Heart right ventricle (tissue), 16 donors: ENCODE measurements around the gene POTEJ. TPM values are rescaled to one million over a fixed set of nuclear protein-coding genes. Genes with fewer than 3 reads are reported as not detected.
A peak's percentile ranks its signal among the peaks of the same experiment; 100 is the strongest.
"Not testable (repeated sequence)": the region's sequence is repeated elsewhere in the genome, so short reads cannot be mapped to it uniquely, and the experiment has no call there.

Experiments used
- ATAC-seq, 8 donors: fragments of 200-7000 bp; cut with Tn5 transposase; one replicate each; pipeline ENCODE4 v1.9.1; 2020; ENCODE audit warnings: mild to moderate bottlenecking in 8 of 8, moderate library complexity in 8 of 8, moderate number of reproducible peaks in 1 of 8
- DNase-seq, 2 donors: peaks; one replicate each; pipeline ENCODE4 v3.0.0-alpha.2; 2020
- H3K27ac ChIP-seq, 10 donors: fragments of 200-600 bp; sonication (generic) in 2 of 10; one replicate each; pipeline versions ENCODE4 v1.5.0 to v1.8.0; 2020 to 2022; ENCODE audit warnings: mild to moderate bottlenecking in 3 of 10
- H3K27me3 ChIP-seq, 7 donors: fragments of 200-600 bp; one replicate each; pipeline ENCODE4 v1.8.0; 2021 to 2022; ENCODE audit warnings: mild to moderate bottlenecking in 2 of 7
- H3K36me3 ChIP-seq, 9 donors: fragments of 200-600 bp; sonication (generic) in 1 of 9; one replicate each; pipeline versions ENCODE4 v1.5.0 to v1.8.0; 2020 to 2022; ENCODE audit warnings: mild to moderate bottlenecking in 2 of 9
- H3K4me1 ChIP-seq, 9 donors: fragments of 200-600 bp; sonication (generic) in 1 of 9; one replicate each; pipeline versions ENCODE4 v1.5.0 to v1.8.0; 2020 to 2022; ENCODE audit warnings: mild to moderate bottlenecking in 4 of 9
- H3K4me3 ChIP-seq, 10 donors: fragments of 200-600 bp; sonication (generic) in 2 of 10; one replicate each; pipeline versions ENCODE4 v1.5.0 to v1.8.0; 2020 to 2022; ENCODE audit warnings: mild to moderate bottlenecking in 7 of 10, moderate library complexity in 2 of 10
- H3K9me3 ChIP-seq, 11 donors: fragments of 200-600 bp in 10 of 11; sonication (generic) in 2 of 11; one replicate each; pipeline versions ENCODE4 v1.5.0 to v1.8.0; 2013 to 2022; ENCODE audit warnings: mild to moderate bottlenecking in 2 of 11, control low read depth in 1 of 11, moderate library complexity in 1 of 11
- WGBS, 2 donors: extraction: QIAGEN DNeasy Blood & Tissue Kit; methylation state at CpG; one replicate each; pipeline ENCODE4 v1.1.7; 2013; ENCODE audit warnings: inconsistent platforms in 1 of 2; 5-methylcytosine and 5-hydroxymethylcytosine counted together
- intact Hi-C, 10 donors: fragments of 100-400 bp; cut with DNase I; formaldehyde crosslinking; loops; one replicate each; pipeline versions ENCODE4 v1.11.1 to v1.14.2; 2022
- polyA plus RNA-seq, 2 donors: library from polyadenylated mRNA; stranded (reverse); fragments of 200-250 nt; gene quantifications; one replicate each; pipeline ENCODE4 v1.2.3, GENCODE V29; 2013
- total RNA-seq, 10 donors: library from RNA; stranded (reverse); fragmentation: NEBNext Ultra II Directional in 3 of 10; extraction: Animal tissue kit (Norgen Biotek cat#: 25700) in 3 of 10; gene quantifications; one replicate each; pipeline versions ENCODE4 v1.2.1 to v1.2.4, GENCODE V29; 2021 to 2023
- TF ChIP-seq, protein P1 (sequence below), 9 donors: fragments of 200-600 bp; sonication (generic) in 2 of 9; IDR thresholded peaks; one replicate each; pipeline versions ENCODE4 v1.5.0 to v1.8.0; 2021 to 2022; ENCODE audit warnings: antibody characterized with exemption in 9 of 9, mild to moderate bottlenecking in 5 of 9, moderate library complexity in 1 of 9
- donor health status: Arrhythmogenic right ventricular cardiomyopathy.
- donor health status: ischemic (EF 13 %, LVEDD 7.1; RV severe dilation, severe dysfunction).
- donor health status: healthy with polysubstance abuse.
- donor health status: DM: no; HTN: yes; CAD: no.
- donor health status: DM: no; HTN: no; CAD: no.
- donor health status: ischemic (EF 25% LVEDD 6.9; RV normal size, moderate dysfunction).
- donor health status: ischemic (EF 25% LVEDD 5.7; RV mildly dilated, moderate dysfunction).
- donor health status: healthy.
- donor health status: DM: yes; HTN: yes; CAD: no.
- donor health status: Ischemic cardiomyopathy.
- donor health status: ischemic (EF 35%, LVEDD 5.7; RV mildly dilated, moderate dysfunction).
- donor health status: nonischemic (EF 11% LVEDD 7.7; RV severe dilation, severe dysfunction).
- donor health status: DM: yes; HTN: yes; CAD: no.
- donor health status: PGD.
- donor health status: ischemic (EF 29% LVEDD 5.4; RV normal size, mild dysfunction).
- donor health status: nonischemic (EF 23%, LVEDD 6.1; RV moderate dilation, normal function).

Gene POTEJ
- total and polyA plus RNA-seq, 12 donors: not detected

DNA sequence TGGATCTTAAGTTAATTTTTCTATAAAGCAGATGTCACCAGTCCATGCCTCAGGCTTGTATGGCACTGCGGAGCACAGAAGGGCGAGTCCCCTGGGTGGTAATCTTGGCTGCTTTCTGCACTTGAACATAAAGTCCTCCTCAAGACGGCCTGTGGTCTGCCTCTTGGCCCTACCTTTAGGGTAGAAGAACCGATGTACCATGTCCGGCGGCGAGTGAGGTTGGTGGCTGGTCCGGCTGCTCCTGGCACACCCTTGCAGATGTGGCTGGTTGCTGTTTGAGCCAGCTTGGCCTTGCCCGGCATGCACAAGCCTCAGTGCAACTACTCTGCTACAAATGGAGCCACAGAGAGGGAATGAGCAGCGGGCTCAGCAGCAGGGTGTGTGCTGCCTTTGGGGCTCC is 56.3 kb downstream of the POTEJ start:
- 86% methylated on average over 10 of the region's 10 CpGs for WGBS, 2 donors
- H3K27ac ChIP-seq, H3K27me3 ChIP-seq, H3K4me3 ChIP-seq, H3K9me3 ChIP-seq, ATAC-seq, H3K36me3 ChIP-seq, DNase-seq, intact Hi-C loops, H3K4me1 ChIP-seq: not testable (repeated sequence)

- H3K27ac ChIP-seq, H3K27me3 ChIP-seq, DNase-seq, intact Hi-C loops, H3K4me3 ChIP-seq, H3K4me1 ChIP-seq, ATAC-seq, H3K9me3 ChIP-seq, H3K36me3 ChIP-seq: not testable (repeated sequence)
- 81 to 85% methylated on average over 10 of the region's 13 CpGs for WGBS, 2 donors
Observed at GRCh38 chr2:130670026-130670745, 58.9 kb downstream of the POTEJ start.

DNA sequence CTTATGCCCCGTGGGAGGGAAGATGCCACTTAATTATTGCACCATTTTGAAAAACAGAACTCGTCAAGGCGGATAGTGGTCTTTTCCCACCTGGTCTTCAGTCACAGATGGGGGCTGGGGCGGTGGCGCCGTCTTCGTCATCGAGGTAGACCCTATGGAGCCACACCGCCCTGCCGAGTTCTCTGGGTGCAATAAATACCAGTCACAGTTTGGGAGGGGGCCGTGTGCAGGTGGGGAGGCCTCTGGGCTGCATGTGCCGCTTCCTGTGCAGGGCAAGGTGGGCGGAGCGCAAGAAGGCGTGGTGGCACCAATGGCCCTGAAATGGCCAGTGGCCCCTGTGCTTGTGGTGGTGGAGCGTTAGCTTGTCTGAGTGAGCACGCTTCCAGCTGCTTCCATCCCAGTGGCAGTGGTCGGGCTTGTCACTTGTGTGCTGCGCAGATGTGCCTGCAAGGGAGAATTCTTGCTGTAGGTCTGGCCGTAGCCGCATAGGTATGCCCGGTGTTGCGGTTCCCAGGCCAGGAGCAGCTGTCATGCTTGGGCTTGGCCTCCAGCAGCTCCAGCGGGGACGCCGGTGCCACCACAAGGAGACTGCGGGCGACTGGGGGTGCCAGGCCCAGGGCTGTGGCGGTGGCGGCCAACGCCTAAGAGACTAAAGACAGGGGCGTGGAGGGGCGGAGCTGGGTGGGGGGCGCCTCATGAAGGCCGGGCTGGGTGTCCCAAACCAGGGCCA is 81.0 kb downstream of the POTEJ start:
- DNase-seq, H3K9me3 ChIP-seq, H3K4me1 ChIP-seq, intact Hi-C loops, H3K27ac ChIP-seq, H3K36me3 ChIP-seq, H3K4me3 ChIP-seq: not testable (repeated sequence)
- ATAC-seq: peak in 6 of 8 donors; percentile 37 to 65 (median 46)
- peaks cover 0 to 20% (median 4%) of the 10 kb centered on the region in 7 donors for H3K27me3 ChIP-seq
- 51 to 53% methylated on average over 20 to 24 of the region's 35 CpGs for WGBS, 2 donors

- WGBS, 2 donors: 2 to 6% methylated on average over 30 to 34 of the region's 37 CpGs
- Histone ChIP-seq H3K4me3 (peak overlapping the region in 2 of 10 donors; percentile 13 to 15), H3K27me3 (peaks cover 0 to 20% (median 4%) of the 10 kb centered on the region in 7 donors)
- intact Hi-C loops, H3K4me1 ChIP-seq, H3K9me3 ChIP-seq, H3K36me3 ChIP-seq, H3K27ac ChIP-seq: not testable (repeated sequence)
- peak; percentile 18 to 35 for DNase-seq
- ATAC-seq: peak in 7 of 8 donors; percentile 42 to 84 (median 77)
- TF ChIP-seq, protein P1, sequence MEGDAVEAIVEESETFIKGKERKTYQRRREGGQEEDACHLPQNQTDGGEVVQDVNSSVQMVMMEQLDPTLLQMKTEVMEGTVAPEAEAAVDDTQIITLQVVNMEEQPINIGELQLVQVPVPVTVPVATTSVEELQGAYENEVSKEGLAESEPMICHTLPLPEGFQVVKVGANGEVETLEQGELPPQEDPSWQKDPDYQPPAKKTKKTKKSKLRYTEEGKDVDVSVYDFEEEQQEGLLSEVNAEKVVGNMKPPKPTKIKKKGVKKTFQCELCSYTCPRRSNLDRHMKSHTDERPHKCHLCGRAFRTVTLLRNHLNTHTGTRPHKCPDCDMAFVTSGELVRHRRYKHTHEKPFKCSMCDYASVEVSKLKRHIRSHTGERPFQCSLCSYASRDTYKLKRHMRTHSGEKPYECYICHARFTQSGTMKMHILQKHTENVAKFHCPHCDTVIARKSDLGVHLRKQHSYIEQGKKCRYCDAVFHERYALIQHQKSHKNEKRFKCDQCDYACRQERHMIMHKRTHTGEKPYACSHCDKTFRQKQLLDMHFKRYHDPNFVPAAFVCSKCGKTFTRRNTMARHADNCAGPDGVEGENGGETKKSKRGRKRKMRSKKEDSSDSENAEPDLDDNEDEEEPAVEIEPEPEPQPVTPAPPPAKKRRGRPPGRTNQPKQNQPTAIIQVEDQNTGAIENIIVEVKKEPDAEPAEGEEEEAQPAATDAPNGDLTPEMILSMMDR (IDR thresholded peaks at IDR 0.05): peak in 6 of 9 donors; percentile 5 to 38 (median 34)
Observed at GRCh38 chr2:130693474-130693873, 82.2 kb downstream of the POTEJ start.

DNA sequence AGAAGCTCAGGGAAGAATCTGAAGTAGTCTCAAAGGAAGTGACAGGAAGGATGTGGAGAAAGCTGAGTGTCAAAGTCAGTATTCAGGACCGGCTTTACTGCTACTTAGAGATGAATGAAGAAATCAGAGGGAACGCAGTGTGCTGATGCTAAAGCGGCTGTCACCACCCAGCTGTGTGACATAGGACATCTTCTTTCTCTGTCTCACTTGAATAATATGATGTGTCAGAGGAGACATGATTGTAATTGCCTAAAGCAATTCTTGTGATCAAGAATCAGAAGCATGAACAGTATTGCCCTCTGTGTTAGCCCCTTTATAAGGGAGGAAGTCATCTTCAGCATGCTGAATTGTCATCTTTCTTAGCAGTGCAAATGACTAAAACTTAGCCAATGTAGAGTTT is 92.0 kb downstream of the POTEJ start:
- H3K9me3 ChIP-seq, H3K27ac ChIP-seq, H3K4me3 ChIP-seq, DNase-seq, H3K36me3 ChIP-seq, H3K4me1 ChIP-seq, intact Hi-C loops, ATAC-seq, H3K27me3 ChIP-seq: not testable (repeated sequence)
- WGBS, 2 donors: 69 to 73% methylated on average over 3 of the region's 3 CpGs

Other genes starting within 250 kb of the POTEJ start
- gene POTEI, start 102.1 kb upstream of the POTEJ start, total RNA-seq: not detected
- not detected for gene POTEI, start 102.1 kb upstream of the POTEJ start, polyA plus RNA-seq
- not detected for gene CFC1B, start 90.2 kb upstream of the POTEJ start, total RNA-seq
- gene CFC1B, start 90.2 kb upstream of the POTEJ start, polyA plus RNA-seq: not detected
- not detected for gene CFC1, start 11.9 kb upstream of the POTEJ start, total RNA-seq
- gene CFC1, start 11.9 kb upstream of the POTEJ start, polyA plus RNA-seq: under 1 TPM in 1 of 2 donors, not detected in 1; 0.23 TPM
- not detected for gene GPR148, start 117.6 kb downstream of the POTEJ start, total RNA-seq
- not detected for gene GPR148, start 117.6 kb downstream of the POTEJ start, polyA plus RNA-seq
- not detected for gene AMER3, start 144.1 kb downstream of the POTEJ start, total RNA-seq
- not detected for gene AMER3, start 144.1 kb downstream of the POTEJ start, polyA plus RNA-seq
- 1 to 10 TPM; 2.5 to 6.5 (median 3.9) TPM for gene ARHGEF4, start 225.5 kb downstream of the POTEJ start, total RNA-seq
- 1 to 10 TPM in 1 of 2 donors, under 1 TPM in 1; 0.67 to 3.2 TPM for gene ARHGEF4, start 225.5 kb downstream of the POTEJ start, polyA plus RNA-seq